T-helper 9 cell (primary cell): Measurements from ENCODE around the gene BATF2.

Source experiments
- DNase-seq: peaks from one replicate; pipeline ENCODE4 v3.0.0-alpha.2; 2020

The BATF2 gene

DNA sequence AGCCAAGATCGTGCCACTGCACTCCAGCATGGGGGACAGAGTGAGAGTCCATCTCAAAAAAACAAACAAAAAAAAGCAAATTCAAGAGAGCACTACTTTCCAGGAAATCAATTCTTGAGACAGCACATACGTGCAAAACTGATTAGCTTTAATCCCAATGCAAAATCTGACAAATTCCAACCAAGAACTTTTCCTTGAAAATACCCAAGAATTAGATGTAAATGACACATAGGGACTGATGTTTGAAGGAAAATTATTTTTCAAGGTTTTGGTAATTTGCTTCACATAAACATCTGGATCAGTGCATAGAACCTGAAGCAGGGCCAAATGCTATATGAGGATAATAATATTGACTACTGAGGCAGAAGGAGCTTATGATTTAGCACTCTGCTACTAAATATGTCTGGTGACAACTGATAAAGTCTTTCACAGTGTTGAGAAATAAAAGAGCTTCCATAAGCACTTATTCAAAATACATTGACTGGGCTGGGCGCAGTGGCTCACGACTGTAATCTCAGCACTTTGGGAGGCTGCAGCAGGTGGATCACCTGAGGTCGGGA lies 33.6 kb downstream of the BATF2 start:
- no peak for DNase-seq

DNA sequence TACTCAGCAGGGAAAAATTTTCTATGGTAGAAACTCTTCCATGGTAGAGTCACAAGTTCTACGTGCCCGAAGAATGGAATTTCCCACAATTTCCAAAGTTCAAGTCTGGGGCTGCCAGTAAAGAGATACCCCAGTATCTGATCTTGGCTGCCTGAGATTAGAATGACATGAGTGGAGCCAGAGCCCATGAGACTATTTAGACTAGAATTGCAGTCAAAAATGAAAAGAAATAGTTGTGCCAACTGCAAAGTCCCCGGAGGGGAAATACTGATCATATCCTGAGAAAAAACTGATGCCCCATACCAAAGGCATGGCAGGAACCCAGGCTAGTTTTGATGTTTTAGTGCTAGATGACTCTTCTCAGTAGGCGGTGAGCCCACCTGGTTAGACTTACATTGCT lies 36.1 kb downstream of the BATF2 start:
- no peak for DNase-seq

- DNase-seq, result no peak
These were observed 37.3 kb downstream of the BATF2 start for GRCh38 chr11:64959498-64959897.

GRCh38 chr11:64954201-64954600 lies 42.6 kb downstream of the BATF2 start:
- no peak for DNase-seq

GRCh38 chr11:64951529-64951928 lies 45.2 kb downstream of the BATF2 start:
- no peak for DNase-seq

DNA sequence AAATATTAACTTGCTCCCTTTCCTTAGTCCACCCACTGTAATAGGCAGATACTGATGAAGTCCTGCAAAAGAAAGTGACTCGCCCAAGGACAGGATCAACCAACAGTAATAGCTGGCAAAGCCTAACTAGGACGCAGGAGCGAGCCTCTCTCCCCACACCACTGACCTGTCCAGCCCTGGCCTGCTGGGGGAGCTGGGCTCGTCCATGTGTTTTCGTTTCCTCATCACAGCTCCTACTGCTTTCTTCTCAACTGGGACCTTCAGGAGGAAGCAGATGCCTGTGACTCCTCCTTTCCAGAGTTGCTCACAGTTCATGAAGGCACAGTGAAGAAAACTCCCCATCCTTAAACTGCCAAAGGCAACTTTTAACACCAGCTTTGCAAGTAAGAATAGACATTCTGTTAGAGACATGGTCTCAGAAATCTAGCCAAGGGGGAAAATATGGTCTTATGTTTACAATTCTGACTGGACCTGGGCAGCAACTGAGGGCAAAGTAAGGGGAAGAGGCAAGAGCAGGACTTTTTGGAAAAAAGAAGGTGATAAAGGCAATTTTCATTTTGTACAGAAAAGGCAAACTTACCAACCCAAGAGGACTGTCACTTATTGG lies 49.5 kb downstream of the BATF2 start:
- DNase-seq, result no peak
